GM15510 (cell line): ENCODE data around the gene SEMA4D.
A peak's percentile ranks its signal among the peaks of the same experiment; 100 is the strongest.

Experiments used
- POLR2A ChIP-seq: IDR thresholded peaks from 3 replicates; pipeline ENCODE4 v1.6.1; 2011; ENCODE audit warnings: borderline replicate concordance; ENCODE audit not compliant: insufficient read length; ENCODE audit errors: extremely low read depth

Gene SEMA4D

DNA sequence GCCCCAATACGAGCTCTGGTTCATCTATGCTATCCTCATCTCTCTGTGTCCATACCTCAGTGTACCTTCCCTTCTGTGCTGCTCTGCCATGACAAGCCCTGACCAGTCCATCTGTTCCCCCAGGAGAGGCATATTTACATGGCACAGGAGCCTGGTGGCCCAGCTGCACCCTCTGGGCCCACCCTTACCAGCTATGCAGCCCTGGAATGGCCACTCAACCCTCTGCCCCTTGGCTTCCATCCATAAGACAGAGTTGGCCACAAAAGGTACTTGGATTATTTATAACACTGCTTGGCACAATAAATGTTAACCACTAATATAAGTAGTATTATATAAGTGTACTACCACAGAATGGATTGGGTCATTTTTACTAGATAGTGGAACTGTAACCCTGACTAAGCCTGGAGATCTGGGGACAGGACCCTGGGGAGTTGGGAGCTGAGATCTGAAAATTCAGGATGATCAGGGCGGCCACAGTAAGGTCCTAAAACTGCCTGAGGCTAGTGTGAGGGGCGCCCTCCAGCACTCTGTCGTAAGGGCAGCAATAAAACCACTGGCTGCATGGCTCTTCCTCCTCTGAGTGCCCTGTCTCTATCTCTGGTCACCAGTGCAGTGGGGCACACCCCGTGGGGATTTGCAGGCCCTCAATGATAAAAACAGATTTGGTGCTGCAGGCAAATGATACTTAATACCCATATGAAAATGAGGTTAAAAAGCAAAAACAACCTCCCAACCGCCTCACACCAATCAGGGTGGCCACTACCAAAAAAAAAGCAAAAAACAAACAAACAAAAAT lies 65.8 kb downstream of the SEMA4D start:
- TF ChIP-seq POLR2A, result no peak

DNA sequence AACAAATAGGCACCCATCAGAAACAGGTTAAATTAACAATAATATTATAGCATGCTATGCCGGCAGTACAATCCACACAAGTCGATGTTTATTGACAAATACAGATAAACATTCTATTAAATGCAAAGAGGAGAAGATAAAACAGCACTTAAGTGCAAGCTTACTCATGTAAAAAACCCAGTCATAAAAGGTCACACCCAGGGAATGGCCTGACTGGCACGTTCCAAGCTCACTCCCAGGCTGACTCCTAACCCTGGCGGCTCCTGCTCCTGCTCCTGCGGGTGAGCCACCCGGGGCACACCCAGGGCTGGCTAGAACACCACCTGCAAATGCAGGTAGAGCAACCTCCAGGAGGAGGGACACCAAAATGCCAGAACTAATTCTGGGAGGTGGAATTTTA lies 66.9 kb downstream of the SEMA4D start:
- no peak for TF ChIP-seq POLR2A

DNA sequence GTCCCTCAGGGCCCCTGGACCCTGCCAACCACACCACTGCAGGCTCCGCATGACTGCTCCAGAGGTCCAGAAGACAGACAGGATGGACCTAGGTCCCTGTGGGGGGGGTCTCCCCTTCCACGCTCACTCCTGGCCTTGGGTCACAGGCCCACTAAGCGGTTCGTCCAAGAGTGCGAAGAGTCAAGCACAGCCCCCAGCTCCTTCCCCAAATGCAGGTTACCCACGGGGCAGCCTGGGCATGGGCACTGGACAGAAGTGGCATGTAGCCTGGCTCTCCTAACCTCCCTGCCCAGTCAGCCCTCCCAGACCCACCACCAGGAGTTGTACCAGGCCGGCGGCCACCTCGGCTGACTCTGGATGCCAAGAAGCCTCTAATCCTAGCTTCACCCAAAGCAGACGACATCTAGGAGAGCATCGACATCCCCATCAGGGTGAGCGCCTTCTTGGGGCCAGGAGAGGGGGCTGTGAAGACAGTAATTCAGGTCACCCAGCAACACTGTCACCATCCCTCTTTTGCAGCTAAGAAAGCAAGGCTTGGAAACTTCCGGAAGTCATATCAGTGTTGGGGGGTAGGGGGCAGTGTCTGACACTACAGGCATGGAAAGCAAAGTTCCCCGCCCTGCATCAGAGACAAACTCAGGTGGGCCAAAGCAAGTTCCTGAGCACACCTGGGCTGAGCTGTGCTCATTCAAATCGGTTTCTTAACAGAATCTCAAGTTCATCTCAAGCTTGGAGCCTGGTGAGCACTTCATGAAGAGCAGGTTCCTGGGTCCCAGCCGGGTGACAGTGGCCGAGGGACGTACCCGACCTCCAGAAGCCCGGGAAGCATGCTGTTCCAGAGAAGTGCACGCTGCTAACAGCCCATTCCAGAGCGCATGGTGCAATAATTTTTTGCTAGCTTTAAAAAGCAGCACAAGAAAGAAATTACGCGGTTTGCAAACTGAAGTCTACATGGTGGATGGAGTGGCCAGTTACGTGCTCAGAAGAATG lies 68.7 kb downstream of the SEMA4D start:
- no peak for TF ChIP-seq POLR2A

DNA sequence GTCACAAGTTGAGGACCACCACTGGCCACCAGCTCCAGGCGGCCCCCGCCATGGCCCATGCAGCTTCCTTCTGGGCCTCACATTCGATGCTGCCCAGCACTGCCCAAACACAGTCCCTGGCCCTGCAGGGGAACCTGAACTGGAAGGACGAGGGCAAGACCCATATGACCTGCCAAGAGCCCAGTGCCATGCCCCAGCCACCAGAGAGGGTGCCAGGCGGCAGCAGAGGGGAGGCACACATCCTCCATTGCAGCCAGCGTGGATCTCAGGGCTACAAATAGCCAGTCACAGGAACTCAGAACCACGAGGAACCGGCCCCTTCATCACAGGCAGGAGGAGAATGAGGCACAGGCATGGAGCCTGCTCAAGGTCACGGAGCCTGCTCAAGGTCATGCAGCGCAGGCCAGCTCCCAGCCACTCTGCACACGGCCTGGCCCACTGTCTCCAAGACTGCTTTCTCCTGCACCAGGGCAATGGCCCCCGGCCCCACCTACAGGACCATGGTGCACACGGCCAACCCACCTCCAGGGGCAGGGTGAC lies 69.6 kb downstream of the SEMA4D start:
- no peak for TF ChIP-seq POLR2A

DNA sequence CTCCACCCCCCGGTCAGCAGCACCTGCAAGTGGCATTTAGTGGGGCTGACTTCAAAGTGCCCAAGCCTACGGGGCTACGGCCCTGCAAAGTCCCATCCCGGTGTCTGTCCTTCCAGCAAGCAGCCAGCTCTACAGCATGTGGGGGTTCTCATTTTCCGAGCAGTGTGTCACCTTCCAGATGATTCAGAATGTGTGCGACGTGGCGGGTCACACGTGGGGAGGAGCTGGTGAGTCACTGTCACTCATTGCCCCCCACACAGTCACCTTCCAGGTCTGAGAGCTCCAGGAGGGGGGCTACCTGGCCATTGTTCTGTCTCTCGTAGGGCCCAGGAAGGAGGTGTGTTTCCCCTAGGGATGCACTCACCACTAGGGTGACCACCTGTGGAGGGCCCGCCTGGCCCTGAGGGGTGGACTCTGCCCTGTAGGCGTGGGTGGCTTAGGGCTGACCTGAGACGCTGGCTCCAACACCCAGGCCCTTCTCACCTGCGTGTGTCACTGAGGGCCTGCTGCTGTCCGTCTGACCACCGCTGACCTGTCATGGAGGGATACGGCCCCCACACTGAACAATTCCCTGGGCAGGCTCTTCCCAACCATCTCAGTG lies 70.2 kb downstream of the SEMA4D start:
- no peak for TF ChIP-seq POLR2A

DNA sequence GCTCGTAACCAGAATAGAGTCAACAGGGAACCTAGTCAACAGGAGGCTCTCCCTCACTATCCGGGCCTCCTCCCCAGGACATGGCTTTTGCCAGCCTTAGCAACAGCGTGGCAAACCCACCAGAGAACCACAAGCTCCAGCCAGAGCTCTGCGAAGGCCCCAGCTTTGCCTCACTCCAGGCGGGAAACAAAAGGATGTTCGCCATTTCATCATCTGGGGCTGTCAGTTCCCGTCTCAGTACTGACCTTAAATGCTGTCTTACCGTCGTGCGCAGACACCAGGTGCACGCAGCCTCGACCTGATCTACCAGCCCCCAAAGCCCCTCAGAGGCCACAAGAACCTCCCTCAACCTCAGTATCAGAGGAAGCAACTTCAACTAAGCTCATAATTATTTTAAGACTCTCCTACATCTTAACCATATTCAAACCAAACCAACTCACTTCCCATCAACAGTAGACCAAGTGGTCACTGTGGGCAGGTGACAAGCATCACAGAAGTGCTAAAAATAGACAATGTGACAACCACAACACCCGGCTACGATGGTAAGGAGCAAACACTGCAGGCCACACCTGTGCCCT lies 71.4 kb downstream of the SEMA4D start:
- peak; percentile 20 for TF ChIP-seq POLR2A

DNA sequence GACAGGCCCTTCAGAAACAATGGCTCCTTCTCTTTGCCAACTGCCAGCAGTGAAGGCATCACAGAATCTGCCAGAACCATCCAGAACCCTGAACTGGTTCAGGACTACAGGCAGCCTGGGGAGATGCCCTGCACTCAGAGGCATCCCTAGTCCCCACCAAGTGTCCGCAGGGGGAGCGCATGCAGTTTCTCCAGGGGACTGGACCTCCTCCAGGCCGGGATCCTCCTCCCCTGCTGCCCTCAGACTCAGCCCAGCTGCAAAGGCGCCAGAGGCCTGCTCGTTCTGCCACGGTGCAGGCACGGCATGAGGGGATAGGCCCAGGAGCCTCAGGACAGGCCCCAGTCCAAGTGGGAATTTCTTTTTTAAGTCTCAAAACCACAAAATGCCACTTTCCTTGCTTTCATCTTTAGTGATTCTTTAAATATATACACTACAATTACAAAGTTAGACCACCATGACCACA lies 72.0 kb downstream of the SEMA4D start:
- no peak for TF ChIP-seq POLR2A

DNA sequence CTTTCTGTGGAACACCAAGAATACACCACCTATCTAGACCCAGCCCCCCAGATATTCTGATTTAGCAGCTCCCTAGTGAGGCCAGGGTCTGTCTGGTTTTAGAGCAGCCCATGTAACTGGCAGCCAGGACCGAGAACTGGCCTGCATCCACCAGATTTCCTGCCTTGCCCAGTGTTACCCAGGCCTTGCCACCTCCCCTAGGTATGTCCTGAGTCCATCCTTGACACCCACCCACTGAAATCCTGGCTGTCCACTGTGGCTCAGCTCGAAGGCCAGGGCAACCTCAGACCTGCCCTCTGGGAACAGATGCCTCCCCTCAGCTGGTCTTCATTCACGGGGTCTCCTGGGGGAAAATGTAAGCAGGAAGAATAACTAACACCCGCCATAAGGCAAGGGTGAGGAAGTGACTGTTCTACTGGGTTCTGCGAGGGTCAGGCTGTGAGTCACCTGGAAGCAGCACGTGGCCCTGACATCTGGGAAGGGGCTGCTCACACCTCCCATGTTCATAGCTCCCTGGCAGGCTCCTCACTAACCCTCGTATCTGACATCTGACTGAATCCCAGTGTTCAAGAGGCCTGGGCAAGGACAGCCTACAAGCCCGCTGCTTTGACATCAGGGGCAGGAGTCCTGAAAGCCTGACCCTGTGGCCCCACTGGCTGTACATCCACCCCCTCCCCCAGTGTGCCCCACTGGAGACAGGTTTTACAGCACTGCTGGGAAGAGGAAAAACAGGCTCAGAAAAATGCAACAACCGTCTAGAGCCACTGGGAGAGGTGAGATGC lies 72.7 kb downstream of the SEMA4D start:
- TF ChIP-seq POLR2A, result no peak

DNA sequence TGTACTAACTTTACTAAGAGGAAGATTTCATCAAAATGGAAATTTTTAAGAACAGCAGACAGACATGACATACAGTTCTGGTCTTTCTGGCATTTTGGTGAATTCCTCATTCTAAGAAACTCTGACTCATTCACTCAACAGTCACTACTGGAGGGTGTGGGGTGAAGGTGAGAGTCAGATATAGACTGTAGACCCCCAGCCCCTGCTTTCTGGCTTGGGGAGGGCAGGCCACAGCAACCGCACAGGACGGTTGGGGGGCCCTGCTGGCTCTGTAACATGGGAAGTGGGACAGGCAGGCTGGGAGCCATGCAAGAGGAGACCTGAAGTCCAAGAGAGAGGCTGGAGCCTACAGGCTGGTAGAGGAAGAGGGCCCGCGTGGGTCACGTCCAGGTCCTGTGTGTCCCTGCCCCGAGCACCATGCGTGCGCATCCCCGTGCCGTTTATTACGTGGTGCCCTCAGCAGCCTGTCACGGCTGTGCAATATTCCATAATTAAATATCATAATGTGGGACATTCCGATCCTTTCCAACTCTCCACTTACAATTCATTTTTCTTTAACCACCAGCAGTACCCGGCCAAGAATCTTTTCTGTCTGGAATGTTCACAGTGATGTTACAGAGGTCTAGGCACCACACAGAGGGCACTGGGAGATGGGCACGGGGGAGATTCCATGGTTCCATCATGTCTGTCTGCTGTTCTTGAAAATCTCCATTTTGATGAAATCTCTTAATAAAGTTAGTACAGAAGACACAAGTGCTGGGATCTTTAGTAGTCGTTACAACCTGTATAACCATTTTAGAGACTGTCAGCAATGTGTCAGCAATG lies 75.5 kb downstream of the SEMA4D start:
- TF ChIP-seq POLR2A, result no peak

DNA sequence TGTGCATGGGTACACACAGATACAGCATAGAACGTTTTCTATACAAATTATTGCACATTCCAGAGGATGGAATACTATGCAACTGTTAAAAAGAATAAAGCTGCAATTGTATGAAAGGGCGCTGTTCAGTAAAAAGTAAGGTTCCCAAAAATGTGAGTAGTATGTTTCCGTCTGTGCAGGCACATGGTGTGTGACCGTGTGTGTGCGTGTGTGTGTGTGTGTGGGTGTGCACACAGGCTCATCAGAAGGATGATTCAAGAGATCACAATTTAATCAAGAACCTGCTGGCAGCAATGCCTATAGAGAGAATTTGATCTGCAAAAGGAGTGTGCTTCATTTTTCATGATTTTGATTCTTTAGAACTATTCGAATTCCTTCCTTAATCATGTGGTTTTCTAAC lies 76.3 kb downstream of the SEMA4D start:
- no peak for TF ChIP-seq POLR2A

DNA sequence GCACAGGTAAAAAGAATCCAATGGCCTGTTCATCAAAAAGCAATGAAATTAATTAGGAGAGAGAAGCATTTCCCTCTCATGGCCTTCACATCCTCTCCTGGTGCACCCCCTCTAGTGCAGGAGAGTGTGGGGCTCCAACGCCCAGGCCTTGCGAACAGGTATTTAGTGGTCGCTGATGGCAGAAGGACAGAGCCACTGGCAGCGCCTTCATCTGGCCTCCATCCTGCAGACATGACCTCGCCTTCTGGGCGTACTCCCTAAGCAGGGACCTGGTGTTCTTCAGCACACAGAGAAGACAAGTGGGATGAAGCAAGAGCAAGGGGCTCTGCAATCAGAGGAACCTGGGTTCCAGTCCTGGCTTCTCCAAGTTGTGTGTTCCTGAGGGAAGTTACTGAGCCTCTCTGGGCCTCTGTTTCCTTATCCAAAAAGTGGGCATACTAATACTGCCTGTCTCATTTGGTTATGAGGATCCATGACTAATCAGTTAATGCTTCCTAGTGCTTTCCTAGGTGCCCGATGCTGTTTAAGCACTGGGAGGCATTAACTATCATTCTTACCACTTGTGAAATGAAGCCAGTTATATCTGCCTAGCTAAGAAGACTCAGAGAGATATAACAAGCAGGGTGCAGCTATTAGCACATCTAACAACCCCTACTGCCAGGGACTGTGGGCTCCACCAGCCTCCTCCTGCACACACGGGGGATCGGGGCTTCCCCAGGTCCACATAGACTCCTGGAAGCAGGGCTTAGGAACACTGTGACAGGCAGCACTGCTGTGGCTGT lies 77.3 kb downstream of the SEMA4D start:
- no peak for TF ChIP-seq POLR2A

DNA sequence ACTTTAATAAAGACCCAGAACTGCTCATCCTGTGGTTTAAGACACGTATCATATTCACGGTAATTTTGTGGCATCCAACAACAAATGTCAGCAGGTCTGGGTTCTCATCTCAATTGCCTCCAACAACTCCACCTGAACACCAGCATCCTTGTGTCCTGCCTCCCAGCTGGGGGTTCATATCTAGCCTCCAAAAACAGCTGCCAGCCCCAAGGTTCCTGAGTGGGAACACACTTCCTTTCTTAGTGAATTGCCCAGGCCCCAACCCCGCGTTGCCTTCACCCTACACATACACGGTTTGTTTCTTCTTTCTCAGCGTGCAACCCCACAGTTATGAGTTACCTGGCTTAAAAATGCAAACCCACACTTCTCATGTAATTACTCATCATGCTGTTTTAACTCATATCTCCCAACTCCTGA lies 77.9 kb downstream of the SEMA4D start:
- TF ChIP-seq POLR2A, result no peak
